ENCODE results near the gene RPL41.

Gene RPL41

DNA sequence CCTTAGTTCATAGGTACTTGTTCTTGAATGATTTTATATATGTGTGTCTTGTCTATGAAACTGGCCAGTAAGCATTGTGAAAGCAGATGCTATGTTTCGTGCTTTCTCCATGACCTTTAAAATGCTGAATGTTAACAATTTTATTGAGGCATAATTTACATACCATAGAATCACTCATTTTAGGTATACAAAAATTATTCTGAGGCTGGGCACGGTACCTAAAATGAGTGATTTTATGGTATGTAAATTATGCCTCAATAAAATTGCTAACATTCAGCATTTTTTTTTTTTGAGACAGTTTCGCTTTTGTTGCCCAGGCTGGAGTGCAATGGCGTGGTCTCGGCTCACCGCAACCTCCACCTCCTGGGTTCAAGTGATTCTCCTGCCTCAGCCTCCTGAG, 18.5 kb downstream of the RPL41 start:
- DNase-seq (ENCODE audit: insufficient read length, low spot score) (no peak), FAIRE-seq (no peak)
- TF ChIP-seq TAF1 (IDR thresholded peaks at IDR 0.05; ENCODE audit: low read depth, low read length) (no peak), POLR2A (IDR thresholded peaks at IDR 0.05; ENCODE audit: low read depth, low read length) (no peak), POLR2AphosphoS5 (IDR thresholded peaks at IDR 0.05; ENCODE audit: low read depth, low read length) (no peak), PAX5 (IDR thresholded peaks at IDR 0.05; ENCODE audit: insufficient read depth, low read length, severe bottlenecking) (no peak), POU2F2 (IDR thresholded peaks at IDR 0.05; ENCODE audit: low read depth, low read length) (no peak), SPI1 (IDR thresholded peaks at IDR 0.05; ENCODE audit: low read depth, low read length) (no peak)

DNA sequence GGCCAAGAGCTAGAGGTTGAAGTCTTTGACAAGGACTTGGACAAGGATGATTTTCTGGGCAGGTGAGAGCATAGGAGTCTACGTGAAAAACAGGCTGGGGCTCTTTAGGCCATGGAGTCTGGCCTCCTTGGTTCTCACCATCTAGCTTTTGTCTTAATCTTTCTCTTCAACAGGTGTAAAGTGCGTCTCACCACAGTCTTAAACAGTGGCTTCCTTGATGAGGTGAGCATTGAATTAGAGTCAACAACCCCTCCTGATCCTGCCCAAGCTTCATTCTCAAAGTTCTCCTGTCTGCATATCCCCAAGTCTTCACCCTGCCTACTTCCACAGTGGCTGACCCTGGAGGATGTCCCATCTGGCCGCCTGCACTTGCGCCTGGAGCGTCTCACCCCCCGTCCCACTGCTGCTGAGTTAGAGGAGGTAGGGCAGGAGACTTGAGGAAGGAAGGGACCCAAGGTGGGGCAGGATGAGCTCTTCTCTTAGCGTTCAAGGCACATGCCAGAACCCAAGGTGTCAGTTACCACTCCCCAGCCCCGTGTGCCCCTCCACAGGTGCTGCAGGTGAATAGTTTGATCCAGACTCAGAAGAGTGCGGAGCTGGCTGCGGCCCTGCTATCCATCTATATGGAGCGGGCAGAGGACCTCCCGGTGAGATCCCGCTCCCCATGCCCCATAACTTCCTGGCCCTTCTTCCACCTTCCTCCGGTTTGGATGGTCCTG, 21.6 kb downstream of the RPL41 start:
- TF ChIP-seq SPI1 (IDR thresholded peaks at IDR 0.05; ENCODE audit: low read depth, low read length) (no peak), POU2F2 (IDR thresholded peaks at IDR 0.05; ENCODE audit: low read depth, low read length) (no peak), PAX5 (IDR thresholded peaks at IDR 0.05; ENCODE audit: insufficient read depth, low read length, severe bottlenecking) (no peak), POLR2AphosphoS5 (IDR thresholded peaks at IDR 0.05; ENCODE audit: low read depth, low read length) (no peak), TAF1 (IDR thresholded peaks at IDR 0.05; ENCODE audit: low read depth, low read length) (no peak), POLR2A (IDR thresholded peaks at IDR 0.05; ENCODE audit: low read depth, low read length) (no peak)
- no peak for DNase-seq (ENCODE audit: insufficient read length, low spot score)
- no peak for FAIRE-seq

- TF ChIP-seq POU2F2 (IDR thresholded peaks at IDR 0.05; ENCODE audit: low read depth, low read length), result no peak
- TF ChIP-seq POLR2AphosphoS5 (IDR thresholded peaks at IDR 0.05; ENCODE audit: low read depth, low read length), result no peak
- TF ChIP-seq POLR2A (IDR thresholded peaks at IDR 0.05; ENCODE audit: low read depth, low read length), result no peak
- TF ChIP-seq SPI1 (IDR thresholded peaks at IDR 0.05; ENCODE audit: low read depth, low read length), result no peak
- TF ChIP-seq TAF1 (IDR thresholded peaks at IDR 0.05; ENCODE audit: low read depth, low read length), result no peak
- no peak for TF ChIP-seq PAX5 (IDR thresholded peaks at IDR 0.05; ENCODE audit: insufficient read depth, low read length, severe bottlenecking)
- DNase-seq (ENCODE audit: insufficient read length, low spot score) (no peak), FAIRE-seq (no peak)
Observed at GRCh38 chr12:56141946-56142784, 25.7 kb downstream of the RPL41 start.

- TF ChIP-seq POU2F2 (IDR thresholded peaks at IDR 0.05; ENCODE audit: low read depth, low read length) (no peak), TAF1 (IDR thresholded peaks at IDR 0.05; ENCODE audit: low read depth, low read length) (no peak), SPI1 (IDR thresholded peaks at IDR 0.05; ENCODE audit: low read depth, low read length) (no peak), PAX5 (IDR thresholded peaks at IDR 0.05; ENCODE audit: insufficient read depth, low read length, severe bottlenecking) (no peak), POLR2A (IDR thresholded peaks at IDR 0.05; ENCODE audit: low read depth, low read length) (no peak), POLR2AphosphoS5 (IDR thresholded peaks at IDR 0.05; ENCODE audit: low read depth, low read length) (no peak)
- DNase-seq (ENCODE audit: insufficient read length, low spot score) (no peak), FAIRE-seq (no peak)
Observed at GRCh38 chr12:56143217-56143616, 26.8 kb downstream of the RPL41 start.

GRCh38 chr12:56143870-56144269, 27.4 kb downstream of the RPL41 start:
- DNase-seq (ENCODE audit: insufficient read length, low spot score) (no peak), FAIRE-seq (no peak)
- no peak for TF ChIP-seq TAF1 (IDR thresholded peaks at IDR 0.05; ENCODE audit: low read depth, low read length)
- TF ChIP-seq POU2F2 (IDR thresholded peaks at IDR 0.05; ENCODE audit: low read depth, low read length), result no peak
- no peak for TF ChIP-seq SPI1 (IDR thresholded peaks at IDR 0.05; ENCODE audit: low read depth, low read length)
- no peak for TF ChIP-seq PAX5 (IDR thresholded peaks at IDR 0.05; ENCODE audit: insufficient read depth, low read length, severe bottlenecking)

GRCh38 chr12:56145217-56145616, 28.8 kb downstream of the RPL41 start:
- DNase-seq (ENCODE audit: insufficient read length, low spot score), result no peak
- no peak for FAIRE-seq
- TF ChIP-seq POLR2A (IDR thresholded peaks at IDR 0.05; ENCODE audit: low read depth, low read length) (no peak), POU2F2 (IDR thresholded peaks at IDR 0.05; ENCODE audit: low read depth, low read length) (no peak), SPI1 (IDR thresholded peaks at IDR 0.05; ENCODE audit: low read depth, low read length) (no peak), PAX5 (IDR thresholded peaks at IDR 0.05; ENCODE audit: insufficient read depth, low read length, severe bottlenecking) (no peak), POLR2AphosphoS5 (IDR thresholded peaks at IDR 0.05; ENCODE audit: low read depth, low read length) (no peak), TAF1 (IDR thresholded peaks at IDR 0.05; ENCODE audit: low read depth, low read length) (no peak)

- TF ChIP-seq TAF1 (IDR thresholded peaks at IDR 0.05; ENCODE audit: low read depth, low read length) (no peak), POLR2A (IDR thresholded peaks at IDR 0.05; ENCODE audit: low read depth, low read length) (no peak), POLR2AphosphoS5 (IDR thresholded peaks at IDR 0.05; ENCODE audit: low read depth, low read length) (no peak), SPI1 (IDR thresholded peaks at IDR 0.05; ENCODE audit: low read depth, low read length) (no peak), PAX5 (IDR thresholded peaks at IDR 0.05; ENCODE audit: insufficient read depth, low read length, severe bottlenecking) (no peak), POU2F2 (IDR thresholded peaks at IDR 0.05; ENCODE audit: low read depth, low read length) (no peak)
- DNase-seq (ENCODE audit: insufficient read length, low spot score) (no peak), FAIRE-seq (no peak)
Observed at GRCh38 chr12:56146492-56147460, 30.3 kb downstream of the RPL41 start.

DNA sequence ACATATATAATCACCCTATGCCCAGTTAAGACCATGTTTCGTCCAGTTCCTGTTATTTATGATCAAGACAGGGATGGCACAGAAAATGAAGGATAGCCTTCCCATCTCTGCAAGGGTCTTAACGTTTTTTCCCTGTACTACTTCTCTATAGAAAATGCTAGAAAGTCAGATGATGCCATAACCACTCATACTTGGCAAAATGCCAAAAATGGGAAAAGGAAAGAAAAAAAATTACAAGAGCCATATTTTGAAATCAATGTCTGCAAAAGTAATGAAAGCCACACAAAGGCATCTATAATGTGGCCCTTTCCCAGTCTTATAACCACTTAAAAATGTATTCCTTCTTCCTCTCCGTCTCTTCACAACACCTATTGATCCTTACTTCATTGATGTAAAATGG, 34.1 kb downstream of the RPL41 start:
- FAIRE-seq, result no peak
- DNase-seq (ENCODE audit: insufficient read length, low spot score), result no peak
- TF ChIP-seq POLR2A (IDR thresholded peaks at IDR 0.05; ENCODE audit: low read depth, low read length) (no peak), TAF1 (IDR thresholded peaks at IDR 0.05; ENCODE audit: low read depth, low read length) (no peak), POLR2AphosphoS5 (IDR thresholded peaks at IDR 0.05; ENCODE audit: low read depth, low read length) (no peak), PAX5 (IDR thresholded peaks at IDR 0.05; ENCODE audit: insufficient read depth, low read length, severe bottlenecking) (no peak), POU2F2 (IDR thresholded peaks at IDR 0.05; ENCODE audit: low read depth, low read length) (no peak), SPI1 (IDR thresholded peaks at IDR 0.05; ENCODE audit: low read depth, low read length) (no peak)
